Measurements from ENCODE around the gene GLRX.

The GLRX gene

DNA sequence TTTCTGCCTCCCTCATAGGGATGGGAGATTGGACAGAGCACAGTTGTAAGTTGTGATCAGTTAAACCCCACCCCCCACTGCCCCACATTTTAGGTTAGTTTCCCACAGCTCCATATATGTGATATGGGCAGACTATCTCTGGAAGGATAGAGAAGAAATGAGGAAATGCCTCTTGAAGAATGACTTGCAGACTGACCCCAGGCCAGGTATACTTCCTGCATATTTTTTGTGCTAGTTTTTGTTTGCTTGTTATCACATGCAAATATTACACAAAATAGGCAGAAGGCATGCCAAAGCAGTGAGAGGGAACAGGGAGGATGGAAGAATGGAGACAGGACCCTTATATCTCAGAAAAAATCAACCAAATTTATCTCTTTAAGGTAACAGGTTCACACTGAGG, 10.1 kb upstream of the GLRX start:
- TF ChIP-seq EP300 (IDR thresholded peaks at IDR 0.05; ENCODE audit: borderline replicate concordance): no peak
- TF ChIP-seq, protein P1, sequence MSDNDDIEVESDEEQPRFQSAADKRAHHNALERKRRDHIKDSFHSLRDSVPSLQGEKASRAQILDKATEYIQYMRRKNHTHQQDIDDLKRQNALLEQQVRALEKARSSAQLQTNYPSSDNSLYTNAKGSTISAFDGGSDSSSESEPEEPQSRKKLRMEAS (IDR thresholded peaks at IDR 0.05): no peak
- no peak for TF ChIP-seq TAF1 (IDR thresholded peaks at IDR 0.05; ENCODE audit: low read depth)
- TF ChIP-seq, protein P2, sequence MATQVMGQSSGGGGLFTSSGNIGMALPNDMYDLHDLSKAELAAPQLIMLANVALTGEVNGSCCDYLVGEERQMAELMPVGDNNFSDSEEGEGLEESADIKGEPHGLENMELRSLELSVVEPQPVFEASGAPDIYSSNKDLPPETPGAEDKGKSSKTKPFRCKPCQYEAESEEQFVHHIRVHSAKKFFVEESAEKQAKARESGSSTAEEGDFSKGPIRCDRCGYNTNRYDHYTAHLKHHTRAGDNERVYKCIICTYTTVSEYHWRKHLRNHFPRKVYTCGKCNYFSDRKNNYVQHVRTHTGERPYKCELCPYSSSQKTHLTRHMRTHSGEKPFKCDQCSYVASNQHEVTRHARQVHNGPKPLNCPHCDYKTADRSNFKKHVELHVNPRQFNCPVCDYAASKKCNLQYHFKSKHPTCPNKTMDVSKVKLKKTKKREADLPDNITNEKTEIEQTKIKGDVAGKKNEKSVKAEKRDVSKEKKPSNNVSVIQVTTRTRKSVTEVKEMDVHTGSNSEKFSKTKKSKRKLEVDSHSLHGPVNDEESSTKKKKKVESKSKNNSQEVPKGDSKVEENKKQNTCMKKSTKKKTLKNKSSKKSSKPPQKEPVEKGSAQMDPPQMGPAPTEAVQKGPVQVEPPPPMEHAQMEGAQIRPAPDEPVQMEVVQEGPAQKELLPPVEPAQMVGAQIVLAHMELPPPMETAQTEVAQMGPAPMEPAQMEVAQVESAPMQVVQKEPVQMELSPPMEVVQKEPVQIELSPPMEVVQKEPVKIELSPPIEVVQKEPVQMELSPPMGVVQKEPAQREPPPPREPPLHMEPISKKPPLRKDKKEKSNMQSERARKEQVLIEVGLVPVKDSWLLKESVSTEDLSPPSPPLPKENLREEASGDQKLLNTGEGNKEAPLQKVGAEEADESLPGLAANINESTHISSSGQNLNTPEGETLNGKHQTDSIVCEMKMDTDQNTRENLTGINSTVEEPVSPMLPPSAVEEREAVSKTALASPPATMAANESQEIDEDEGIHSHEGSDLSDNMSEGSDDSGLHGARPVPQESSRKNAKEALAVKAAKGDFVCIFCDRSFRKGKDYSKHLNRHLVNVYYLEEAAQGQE (IDR thresholded peaks at IDR 0.05; ENCODE audit: low read depth): no peak
- TF ChIP-seq RAD21 (IDR thresholded peaks at IDR 0.05; ENCODE audit: low read depth): no peak
- no peak for TF ChIP-seq ZBTB7A (IDR thresholded peaks at IDR 0.05; ENCODE audit: low read depth)
- TF ChIP-seq FOXM1 (IDR thresholded peaks at IDR 0.05; ENCODE audit: borderline replicate concordance, low read depth): no peak

DNA sequence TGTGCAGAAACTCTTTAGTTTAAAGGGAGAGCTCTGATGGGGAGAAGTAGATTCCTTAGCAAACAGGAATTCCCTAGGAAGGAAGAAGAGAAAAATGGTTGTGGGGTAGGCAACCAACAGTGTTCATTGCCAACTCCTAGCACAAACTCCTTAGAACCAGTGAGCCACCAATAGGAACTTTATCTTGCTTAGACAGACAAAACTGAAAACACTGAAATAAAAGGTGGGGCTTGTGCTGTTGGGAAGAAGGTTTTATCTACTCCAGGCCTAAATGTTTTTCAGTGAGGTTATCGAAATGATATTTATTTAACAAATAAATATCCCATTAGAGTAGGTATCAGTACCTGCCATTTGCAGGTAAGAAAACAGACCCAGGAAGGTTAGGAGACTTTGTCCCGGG, 7.7 kb upstream of the GLRX start:
- no peak for TF ChIP-seq NFIC (IDR thresholded peaks at IDR 0.05)
- TF ChIP-seq, protein P1 (IDR thresholded peaks at IDR 0.05): no peak
- TF ChIP-seq FOXM1 (IDR thresholded peaks at IDR 0.05; ENCODE audit: borderline replicate concordance, low read depth): no peak
- no peak for TF ChIP-seq TEAD4 (IDR thresholded peaks at IDR 0.05)
- TF ChIP-seq, protein P3, sequence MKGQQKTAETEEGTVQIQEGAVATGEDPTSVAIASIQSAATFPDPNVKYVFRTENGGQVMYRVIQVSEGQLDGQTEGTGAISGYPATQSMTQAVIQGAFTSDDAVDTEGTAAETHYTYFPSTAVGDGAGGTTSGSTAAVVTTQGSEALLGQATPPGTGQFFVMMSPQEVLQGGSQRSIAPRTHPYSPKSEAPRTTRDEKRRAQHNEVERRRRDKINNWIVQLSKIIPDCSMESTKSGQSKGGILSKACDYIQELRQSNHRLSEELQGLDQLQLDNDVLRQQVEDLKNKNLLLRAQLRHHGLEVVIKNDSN (IDR thresholded peaks at IDR 0.05): no peak
- no peak for TF ChIP-seq RAD21 (IDR thresholded peaks at IDR 0.05; ENCODE audit: low read depth)
- TF ChIP-seq CREB1 (IDR thresholded peaks at IDR 0.05; ENCODE audit: low read depth): no peak

DNA sequence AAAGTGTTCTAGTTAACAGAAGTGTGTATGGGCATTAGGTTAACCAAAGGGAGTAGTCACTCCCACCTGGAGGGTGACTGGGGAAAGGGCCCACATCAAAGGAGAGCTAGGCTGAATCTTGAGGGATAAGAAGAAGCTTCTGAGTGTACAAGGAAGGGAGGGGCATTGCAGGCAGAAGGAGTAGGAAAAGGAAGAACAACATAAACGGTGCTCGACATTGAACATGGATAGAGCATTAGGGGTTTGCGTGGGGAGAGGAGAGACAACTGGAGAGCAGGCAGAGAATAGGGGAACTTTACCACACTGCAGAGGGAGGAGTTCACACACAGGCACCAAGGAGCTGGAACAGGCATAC, 5.3 kb upstream of the GLRX start:
- TF ChIP-seq FOXM1 (IDR thresholded peaks at IDR 0.05; ENCODE audit: borderline replicate concordance, low read depth): no peak
- TF ChIP-seq TEAD4 (IDR thresholded peaks at IDR 0.05): no peak
- TF ChIP-seq NFIC (IDR thresholded peaks at IDR 0.05): no peak
- TF ChIP-seq TCF12 (IDR thresholded peaks at IDR 0.05; ENCODE audit: low read depth): no peak
- no peak for TF ChIP-seq EP300 (IDR thresholded peaks at IDR 0.05; ENCODE audit: borderline replicate concordance)
- TF ChIP-seq CREB1 (IDR thresholded peaks at IDR 0.05; ENCODE audit: low read depth): no peak
- TF ChIP-seq RAD21 (IDR thresholded peaks at IDR 0.05; ENCODE audit: low read depth): no peak
- TF ChIP-seq, protein P2 (IDR thresholded peaks at IDR 0.05; ENCODE audit: low read depth): no peak
- TF ChIP-seq CEBPB (IDR thresholded peaks at IDR 0.05): no peak

DNA sequence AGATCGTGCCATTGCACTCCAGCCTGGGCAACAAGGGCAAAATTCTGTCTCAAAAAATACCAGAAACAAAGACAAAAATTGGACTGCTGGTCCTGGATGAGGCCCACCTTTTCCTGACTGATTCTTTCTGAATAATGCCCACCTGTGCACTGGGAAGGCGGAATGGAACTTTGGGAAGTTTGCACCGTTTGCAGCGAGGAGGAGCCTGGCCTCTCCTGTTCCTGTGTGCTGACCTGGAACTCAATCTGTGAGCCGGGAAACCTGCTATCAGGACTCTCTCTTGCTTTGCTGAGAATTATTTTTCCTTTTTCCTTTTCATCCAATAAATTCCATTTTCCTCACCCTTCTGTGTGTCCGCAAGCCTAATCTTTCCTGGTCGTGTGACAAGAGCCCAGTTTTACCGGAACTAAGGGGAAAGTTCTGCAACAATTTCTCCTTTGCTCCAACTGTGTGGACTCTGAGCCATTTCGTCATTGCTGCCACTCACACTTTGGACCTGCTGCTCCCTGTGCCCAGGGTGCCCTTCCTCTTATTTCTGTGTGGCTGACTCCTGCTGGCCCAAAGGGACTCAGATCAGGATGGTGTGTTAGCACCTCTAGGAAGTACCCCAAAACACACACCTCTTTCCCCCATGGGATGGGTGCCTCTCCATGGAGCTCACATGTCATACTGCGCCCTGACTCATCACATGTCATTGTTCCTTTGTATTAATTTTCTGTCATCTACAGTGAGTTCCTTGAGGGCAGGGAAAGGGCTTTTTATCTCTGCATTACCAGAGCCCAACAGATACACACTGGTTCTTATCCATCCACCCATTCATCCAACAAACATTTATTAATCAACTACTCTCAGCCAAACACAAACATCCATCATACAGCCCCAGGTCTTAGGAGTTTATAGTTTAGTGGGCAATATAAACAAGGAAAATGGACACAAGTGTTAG, 4.7 kb upstream of the GLRX start:
- TF ChIP-seq EGR1 (IDR thresholded peaks at IDR 0.05): no peak
- TF ChIP-seq NFIC (IDR thresholded peaks at IDR 0.05): no peak
- no peak for TF ChIP-seq FOXM1 (IDR thresholded peaks at IDR 0.05; ENCODE audit: borderline replicate concordance, low read depth)
- TF ChIP-seq YY1 (IDR thresholded peaks at IDR 0.05; ENCODE audit: low read depth): no peak
- TF ChIP-seq, protein P1 (IDR thresholded peaks at IDR 0.05): no peak
- no peak for TF ChIP-seq TEAD4 (IDR thresholded peaks at IDR 0.05)
- no peak for TF ChIP-seq ZBTB7A (IDR thresholded peaks at IDR 0.05; ENCODE audit: low read depth)
- no peak for TF ChIP-seq EP300 (IDR thresholded peaks at IDR 0.05; ENCODE audit: borderline replicate concordance)
- TF ChIP-seq, protein P3 (IDR thresholded peaks at IDR 0.05): no peak
- TF ChIP-seq, protein P2 (IDR thresholded peaks at IDR 0.05; ENCODE audit: low read depth): no peak
- TF ChIP-seq CEBPB (IDR thresholded peaks at IDR 0.05): no peak
- TF ChIP-seq CREB1 (IDR thresholded peaks at IDR 0.05; ENCODE audit: low read depth): no peak
- TF ChIP-seq RAD21 (IDR thresholded peaks at IDR 0.05; ENCODE audit: low read depth): no peak
- no peak for TF ChIP-seq TCF12 (IDR thresholded peaks at IDR 0.05; ENCODE audit: low read depth)
- no peak for TF ChIP-seq TAF1 (IDR thresholded peaks at IDR 0.05; ENCODE audit: low read depth)
